ENCODE measurements around the gene MPPE1. TPM values are rescaled to one million over a fixed set of nuclear protein-coding genes. Genes with fewer than 3 reads are reported as not detected.
A peak's percentile ranks its signal among the peaks of the same experiment; 100 is the strongest.

Gene MPPE1
- total RNA-seq, 1 donor from 2014 or later, result 49.4 TPM

GRCh38 chr18:11943551-11943950 lies 35.4 kb upstream of the MPPE1 start:
- no peak for DNase-seq (ENCODE audit: extremely low spot score, unreplicated experiment)
- H3K36me3 Mint-ChIP-seq (ENCODE audit: unreplicated experiment), result no peaks in the 10 kb centered on the region
- no peaks in the 10 kb centered on the region for H3K9me3 Mint-ChIP-seq (ENCODE audit: unreplicated experiment)
- no peak overlapping the region for H3K4me3 Mint-ChIP-seq (ENCODE audit: unreplicated experiment)
- peaks cover 21% of the 10 kb centered on the region for H3K4me1 Mint-ChIP-seq (ENCODE audit: unreplicated experiment)
- no peak for TF ChIP-seq CTCF (IDR thresholded peaks at IDR 0.05)
- no peak overlapping the region for H3K27ac Mint-ChIP-seq (ENCODE audit: unreplicated experiment)
- H3K27me3 Mint-ChIP-seq (ENCODE audit: unreplicated experiment), result no peaks in the 10 kb centered on the region

- H3K4me3 Mint-ChIP-seq (ENCODE audit: unreplicated experiment), result no peak overlapping the region
- no peaks in the 10 kb centered on the region for H3K36me3 Mint-ChIP-seq (ENCODE audit: unreplicated experiment)
- TF ChIP-seq CTCF (IDR thresholded peaks at IDR 0.05), result no peak
- no peak overlapping the region for H3K27ac Mint-ChIP-seq (ENCODE audit: unreplicated experiment)
- no peak for DNase-seq (ENCODE audit: extremely low spot score, unreplicated experiment)
- H3K4me1 Mint-ChIP-seq (ENCODE audit: unreplicated experiment), result peaks cover 1% of the 10 kb centered on the region
- no peaks in the 10 kb centered on the region for H3K27me3 Mint-ChIP-seq (ENCODE audit: unreplicated experiment)
- H3K9me3 Mint-ChIP-seq (ENCODE audit: unreplicated experiment), result no peaks in the 10 kb centered on the region
Observed at GRCh38 chr18:11940956-11941355, 32.8 kb upstream of the MPPE1 start.

GRCh38 chr18:11937874-11938478 lies 29.9 kb upstream of the MPPE1 start:
- no peaks in the 10 kb centered on the region for H3K4me1 Mint-ChIP-seq (ENCODE audit: unreplicated experiment)
- H3K27me3 Mint-ChIP-seq (ENCODE audit: unreplicated experiment), result no peaks in the 10 kb centered on the region
- peak; percentile 86 for TF ChIP-seq CTCF (IDR thresholded peaks at IDR 0.05)
- H3K27ac Mint-ChIP-seq (ENCODE audit: unreplicated experiment), result no peak overlapping the region
- no peaks in the 10 kb centered on the region for H3K9me3 Mint-ChIP-seq (ENCODE audit: unreplicated experiment)
- DNase-seq (ENCODE audit: extremely low spot score, unreplicated experiment), result peak; percentile 86
- no peaks in the 10 kb centered on the region for H3K36me3 Mint-ChIP-seq (ENCODE audit: unreplicated experiment)
- no peak overlapping the region for H3K4me3 Mint-ChIP-seq (ENCODE audit: unreplicated experiment)

- no peaks in the 10 kb centered on the region for H3K36me3 Mint-ChIP-seq (ENCODE audit: unreplicated experiment)
- H3K4me1 Mint-ChIP-seq (ENCODE audit: unreplicated experiment), result no peaks in the 10 kb centered on the region
- no peak for DNase-seq (ENCODE audit: extremely low spot score, unreplicated experiment)
- TF ChIP-seq CTCF (IDR thresholded peaks at IDR 0.05), result no peak
- no peak overlapping the region for H3K27ac Mint-ChIP-seq (ENCODE audit: unreplicated experiment)
- H3K9me3 Mint-ChIP-seq (ENCODE audit: unreplicated experiment), result no peaks in the 10 kb centered on the region
- H3K4me3 Mint-ChIP-seq (ENCODE audit: unreplicated experiment), result no peak overlapping the region
- H3K27me3 Mint-ChIP-seq (ENCODE audit: unreplicated experiment), result no peaks in the 10 kb centered on the region
Observed at GRCh38 chr18:11932393-11932792, 24.3 kb upstream of the MPPE1 start.

- H3K27me3 Mint-ChIP-seq (ENCODE audit: unreplicated experiment), result no peaks in the 10 kb centered on the region
- H3K4me3 Mint-ChIP-seq (ENCODE audit: unreplicated experiment), result no peak overlapping the region
- no peak for TF ChIP-seq CTCF (IDR thresholded peaks at IDR 0.05)
- H3K4me1 Mint-ChIP-seq (ENCODE audit: unreplicated experiment), result no peaks in the 10 kb centered on the region
- no peaks in the 10 kb centered on the region for H3K36me3 Mint-ChIP-seq (ENCODE audit: unreplicated experiment)
- H3K27ac Mint-ChIP-seq (ENCODE audit: unreplicated experiment), result no peak overlapping the region
- no peak for DNase-seq (ENCODE audit: extremely low spot score, unreplicated experiment)
- no peaks in the 10 kb centered on the region for H3K9me3 Mint-ChIP-seq (ENCODE audit: unreplicated experiment)
Observed at GRCh38 chr18:11927497-11927896, 19.4 kb upstream of the MPPE1 start.

All from osteocyte (in vitro differentiated cells).